OCI-LY3 (cell line): ENCODE measurements around the gene SVEP1.

ENCODE experiments used
- H2AFZ ChIP-seq: fragments of 200-600, 300-600 bp; shearing (Covaris generic); 2 replicates; pipeline ENCODE4 v1.6.0; 2014; ENCODE audit warnings: antibody characterized with exemption, low read depth, low read length
- H3K27ac ChIP-seq: fragments of 200-600, 300-600 bp; sonication (generic); 2 replicates; pipeline ENCODE4 v1.5.1; 2014; ENCODE audit warnings: mild to moderate bottlenecking, low read length, moderate library complexity, mixed read lengths
- H3K27me3 ChIP-seq: fragments of 200-600, 300-600 bp; sonication (generic); 2 replicates; pipeline ENCODE4 v1.6.1; 2014; ENCODE audit warnings: low read depth, low read length, mixed read lengths
- H3K36me3 ChIP-seq: fragments of 200-600, 300-600 bp; sonication (generic); replicated peaks from 2 replicates; pipeline ENCODE3; 2014; ENCODE audit warnings: low read depth, low read length, mixed read lengths
- H3K4me1 ChIP-seq: fragments of 300-600, 200-600 bp; sonication (generic); 2 replicates; pipeline ENCODE4 v1.6.1; 2014; ENCODE audit warnings: low read length, mixed read lengths
- H3K4me2 ChIP-seq: fragments of 200-600, 300-600 bp; sonication (generic); 2 replicates; pipeline ENCODE4 v1.6.1; 2014; ENCODE audit warnings: low read length, mixed read lengths
- H3K4me3 ChIP-seq: fragments of 300-600, 200-600 bp; sonication (generic); 2 replicates; pipeline ENCODE4 v1.5.1; 2014; ENCODE audit warnings: antibody characterized with exemption, mild to moderate bottlenecking, low read length, moderate library complexity
- H3K79me2 ChIP-seq: fragments of 300-600, 200-600 bp; shearing (Covaris generic); 2 replicates; pipeline ENCODE4 v1.6.1; 2014; ENCODE audit warnings: mild to moderate bottlenecking, low read length, mixed read lengths
- H3K9ac ChIP-seq: fragments of 300-600, 200-600 bp; shearing (Covaris generic); 2 replicates; pipeline ENCODE4 v1.6.0; 2014; ENCODE audit warnings: mild to moderate bottlenecking, low read length, moderate library complexity
- H3K9me3 ChIP-seq: fragments of 200-600, 300-600 bp; shearing (Covaris generic); 2 replicates; pipeline ENCODE4 v1.6.1; 2014; ENCODE audit warnings: low read length, mixed read lengths; ENCODE audit not compliant: insufficient read depth
- H4K20me1 ChIP-seq: fragments of 200-600, 300-600 bp; sonication (generic); 2 replicates; pipeline ENCODE4 v1.6.1; 2016; ENCODE audit warnings: low read length, mixed read lengths; ENCODE audit not compliant: insufficient read depth
- CTCF ChIP-seq: fragments of 200-600, 300-600 bp; sonication (generic); IDR thresholded peaks from 2 replicates; pipeline ENCODE4 v1.5.1; 2014; ENCODE audit warnings: antibody characterized with exemption, low read length, low read depth
- EZH2phosphoT487 ChIP-seq: fragments of 200-600 bp; shearing (Covaris generic); IDR thresholded peaks from 2 replicates; pipeline ENCODE4 v1.6.1; 2018; ENCODE audit warnings: antibody characterized with exemption, mixed run types, low read depth

The SVEP1 gene

GRCh38 chr9:110502842-110503241, 76.7 kb downstream of the SVEP1 start:
- H3K27ac ChIP-seq = no peak overlapping the region
- H3K79me2 ChIP-seq = no peaks in the 10 kb centered on the region
- TF ChIP-seq CTCF (no peak), EZH2phosphoT487 (no peak)
- H3K4me3 ChIP-seq = no peak overlapping the region
- H4K20me1 ChIP-seq = no peaks in the 10 kb centered on the region
- H3K9me3 ChIP-seq = no peaks in the 10 kb centered on the region
- H3K9ac ChIP-seq = no peak overlapping the region
- H3K4me2 ChIP-seq = no peak overlapping the region
- no peaks in the 10 kb centered on the region for H3K4me1 ChIP-seq
- H3K27me3 ChIP-seq = peaks cover 11% of the 10 kb centered on the region; the same call in 1 of the 2 replicates
- H3K36me3 ChIP-seq = no peaks in the 10 kb centered on the region
- no peak overlapping the region for H2AFZ ChIP-seq

GRCh38 chr9:110499608-110500007, 79.9 kb downstream of the SVEP1 start:
- Histone ChIP-seq H3K27ac (no peak overlapping the region), H3K27me3 (peaks cover 15% of the 10 kb centered on the region; the same call in 1 of the 2 replicates), H3K4me3 (no peak overlapping the region), H3K4me2 (no peak overlapping the region), H2AFZ (no peak overlapping the region), H3K9me3 (no peaks in the 10 kb centered on the region), H3K36me3 (no peaks in the 10 kb centered on the region), H3K4me1 (no peaks in the 10 kb centered on the region), H3K79me2 (no peaks in the 10 kb centered on the region), H3K9ac (no peak overlapping the region), H4K20me1 (no peaks in the 10 kb centered on the region)
- no peak for TF ChIP-seq EZH2phosphoT487
- no peak for TF ChIP-seq CTCF

GRCh38 chr9:110487196-110487595, 92.3 kb downstream of the SVEP1 start:
- H3K27me3 ChIP-seq = 0 out of 2 replicates have a peak, but pooled peaks cover 3% of the 10 kb centered on the region
- no peak overlapping the region for H2AFZ ChIP-seq
- no peak overlapping the region for H3K4me2 ChIP-seq
- no peaks in the 10 kb centered on the region for H3K9me3 ChIP-seq
- H3K4me1 ChIP-seq = no peaks in the 10 kb centered on the region
- H3K79me2 ChIP-seq = no peaks in the 10 kb centered on the region
- no peak for TF ChIP-seq CTCF
- no peak for TF ChIP-seq EZH2phosphoT487
- no peaks in the 10 kb centered on the region for H3K36me3 ChIP-seq
- H3K27ac ChIP-seq = no peak overlapping the region
- H3K9ac ChIP-seq = no peak overlapping the region
- H3K4me3 ChIP-seq = no peak overlapping the region
- no peaks in the 10 kb centered on the region for H4K20me1 ChIP-seq

DNA sequence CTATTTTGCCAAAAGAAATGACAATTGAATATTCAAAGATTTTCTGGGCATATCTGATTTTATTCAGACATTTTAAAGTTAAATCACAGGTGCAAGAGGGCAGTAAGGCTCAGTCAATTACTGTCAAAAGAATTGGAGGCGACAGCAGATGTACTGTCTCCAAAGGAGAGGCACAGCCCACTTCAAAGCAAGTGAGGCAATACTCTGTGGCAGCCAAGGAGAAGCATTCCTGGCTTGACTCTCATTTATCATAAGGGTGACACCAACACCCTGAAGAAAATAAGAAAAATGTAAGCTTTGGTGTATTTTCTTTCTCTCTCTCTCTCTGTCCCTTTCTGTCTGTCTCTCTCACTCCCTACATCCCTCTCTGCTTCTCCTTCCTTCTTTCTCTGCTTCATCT, 93.3 kb downstream of the SVEP1 start:
- Histone ChIP-seq H3K9me3 (no peaks in the 10 kb centered on the region), H2AFZ (no peak overlapping the region), H3K4me2 (no peak overlapping the region), H3K4me1 (no peaks in the 10 kb centered on the region), H3K27ac (no peak overlapping the region), H3K4me3 (no peak overlapping the region), H3K36me3 (no peaks in the 10 kb centered on the region), H3K9ac (no peak overlapping the region), H3K27me3 (0 out of 2 replicates have a peak, but pooled peaks cover 3% of the 10 kb centered on the region), H4K20me1 (no peaks in the 10 kb centered on the region), H3K79me2 (no peaks in the 10 kb centered on the region)
- TF ChIP-seq EZH2phosphoT487 (no peak), CTCF (no peak)
